RCC 7860 (cell line): ENCODE measurements around the gene SCG3.

Experiments
- DNase-seq: peaks from one replicate; pipeline ENCODE4 v3.0.0-alpha.2; 2015; ENCODE audit warnings: low spot score
- FAIRE-seq: peaks from 2 replicates; lab custom pipeline; 2012; peaks lifted over from hg19 to GRCh38; lab: Jason Lieb, UNC

The SCG3 gene

DNA sequence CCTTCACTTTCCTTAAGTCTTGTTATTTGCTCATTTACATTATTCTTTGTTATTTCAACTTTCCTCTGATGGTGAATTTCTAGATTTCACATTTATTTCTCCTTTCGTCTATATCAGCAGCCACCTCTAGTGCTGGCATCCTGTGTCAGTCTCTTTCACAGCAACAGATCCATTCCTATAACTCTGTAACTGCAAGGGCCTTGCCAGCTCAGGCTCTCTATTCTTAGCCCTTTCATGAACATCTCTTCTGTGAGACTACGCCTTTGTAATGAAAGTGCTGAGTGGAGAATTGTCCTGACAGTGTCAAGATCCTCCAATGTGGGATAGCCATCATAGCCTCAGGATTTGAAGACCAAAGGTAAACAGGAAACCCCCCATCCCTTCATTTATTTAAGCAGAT, 3.9 kb upstream of the SCG3 start:
- no peak for DNase-seq
- FAIRE-seq = no peak

DNA sequence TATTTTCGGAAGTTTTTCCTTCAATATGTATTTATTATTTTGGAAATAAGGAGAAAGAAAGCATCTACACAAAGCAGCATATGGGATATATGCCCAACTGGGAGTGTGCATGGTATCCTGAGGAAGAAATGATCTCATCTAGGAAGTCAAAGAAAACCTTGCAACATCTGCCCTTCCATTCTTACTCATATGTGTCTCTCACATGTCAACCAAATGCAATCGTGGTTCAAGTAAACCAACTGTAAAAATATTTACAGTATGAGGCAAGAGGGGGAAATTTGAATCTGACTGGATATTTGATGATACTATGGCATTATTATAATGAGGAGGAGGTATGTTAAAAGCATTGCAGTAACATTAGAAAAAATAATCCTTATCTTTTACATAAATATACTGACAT, 3.2 kb upstream of the SCG3 start:
- DNase-seq = no peak
- no peak for FAIRE-seq

DNA sequence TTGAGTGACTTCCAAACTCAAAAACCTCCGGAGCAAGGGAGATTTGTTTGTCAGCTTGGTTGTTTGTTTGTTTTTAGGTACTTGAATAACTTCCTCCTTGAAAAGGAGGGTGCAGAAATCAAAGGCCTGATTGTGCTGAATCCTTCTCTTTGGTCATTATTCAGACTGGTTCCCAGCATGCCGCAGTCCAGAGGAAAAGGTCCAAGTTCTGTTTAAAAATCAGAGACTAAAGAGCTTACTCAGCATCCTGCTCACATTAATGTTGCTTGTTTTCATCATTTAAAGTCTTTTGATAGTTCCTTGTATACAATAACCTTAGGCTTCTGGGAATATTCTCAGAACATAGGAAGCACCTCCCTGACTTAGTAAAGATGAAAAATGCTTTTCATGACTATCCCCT, 982 bp upstream of the SCG3 start:
- no peak for FAIRE-seq
- no peak for DNase-seq

DNA sequence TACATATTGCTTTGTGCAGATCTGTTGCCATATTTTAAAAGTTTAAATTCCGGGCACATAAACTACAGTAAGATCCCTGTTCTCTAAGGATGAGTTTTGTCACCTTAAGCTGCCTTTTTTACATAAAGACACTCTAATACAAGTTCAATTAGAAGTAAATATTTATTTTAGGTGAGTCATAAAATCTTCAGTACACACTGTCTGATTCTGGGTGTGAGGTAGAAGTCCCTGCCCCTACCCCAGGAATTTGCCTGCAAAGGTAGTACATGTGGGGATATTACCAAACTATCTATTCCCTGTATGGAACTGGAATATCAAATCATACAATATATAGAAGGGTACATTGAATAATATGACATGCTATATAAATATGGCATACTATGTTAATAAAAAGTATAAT, 6.3 kb downstream of the SCG3 start:
- FAIRE-seq (no peak), DNase-seq (no peak)

DNA sequence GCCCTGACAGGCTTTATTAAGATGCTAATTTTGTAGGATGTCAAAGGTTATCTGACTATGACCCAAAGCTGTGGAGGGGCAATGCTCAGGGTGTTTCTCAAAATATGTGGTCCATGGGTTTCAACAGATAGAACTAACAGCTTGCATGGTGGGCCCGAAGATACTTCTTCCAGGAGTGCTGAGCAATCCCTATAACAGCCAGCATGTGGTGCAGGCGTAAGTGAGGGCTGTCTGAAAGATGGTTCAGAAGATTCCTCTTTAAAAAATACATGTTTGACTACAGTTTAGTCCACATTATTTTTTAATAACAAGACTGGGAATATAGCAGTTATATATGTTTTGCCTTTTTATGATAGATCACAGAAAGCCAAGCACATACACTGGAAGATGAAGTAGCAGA, 7.6 kb downstream of the SCG3 start:
- FAIRE-seq = no peak
- DNase-seq = no peak

DNA sequence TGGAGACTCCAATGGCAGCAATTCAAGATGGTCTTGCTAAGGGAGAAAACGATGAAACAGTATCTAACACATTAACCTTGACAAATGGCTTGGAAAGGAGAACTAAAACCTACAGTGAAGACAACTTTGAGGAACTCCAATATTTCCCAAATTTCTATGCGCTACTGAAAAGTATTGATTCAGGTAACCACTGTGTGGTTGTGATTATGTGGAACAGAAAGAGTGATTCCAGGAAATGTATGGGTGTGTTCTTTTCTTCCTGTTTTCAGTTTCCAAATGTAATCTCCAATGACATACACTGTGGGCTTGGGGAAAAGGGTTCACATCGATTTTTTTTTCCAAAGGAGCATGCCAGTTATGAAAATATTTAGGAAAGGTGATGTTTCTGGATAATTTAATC, 10.9 kb downstream of the SCG3 start:
- no peak for FAIRE-seq
- no peak for DNase-seq

DNA sequence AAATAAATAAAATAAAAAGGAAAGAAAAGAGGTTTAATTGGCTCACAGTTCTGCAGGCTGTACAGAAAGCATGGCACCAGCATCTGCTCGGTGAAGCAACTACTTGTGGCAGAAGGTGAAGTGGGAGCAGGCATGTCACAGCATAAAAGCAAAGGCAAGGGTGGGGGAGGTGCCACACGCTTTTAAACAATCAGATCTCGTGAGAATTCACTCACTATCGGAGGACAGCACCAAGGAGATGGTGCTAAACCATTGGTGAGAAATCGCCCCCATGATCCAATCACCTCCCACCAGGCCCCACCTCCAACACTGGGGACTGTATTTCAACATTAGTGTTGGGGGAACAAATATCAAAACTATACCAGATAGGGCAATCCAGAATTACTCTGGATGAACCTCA, 15.3 kb downstream of the SCG3 start:
- no peak for DNase-seq
- FAIRE-seq = no peak

DNA sequence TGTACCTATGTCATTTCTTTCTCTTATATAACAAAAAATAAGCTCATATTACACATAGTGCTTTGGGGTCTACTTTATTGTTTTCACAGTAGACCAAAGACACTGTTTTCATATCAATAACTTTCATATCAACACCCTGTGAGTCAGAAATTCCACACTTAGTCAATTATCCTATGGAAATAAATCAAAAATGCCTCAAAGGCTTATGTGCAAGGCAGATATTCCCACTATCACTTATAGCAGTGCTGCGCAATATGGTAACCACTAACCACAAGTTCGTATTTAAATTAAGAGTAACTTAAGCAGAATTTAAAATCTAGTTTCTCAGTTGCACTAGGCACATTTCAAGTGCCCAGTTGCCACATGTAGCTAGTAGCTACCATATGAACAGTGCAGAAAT, 15.9 kb downstream of the SCG3 start:
- no peak for DNase-seq
- no peak for FAIRE-seq

DNA sequence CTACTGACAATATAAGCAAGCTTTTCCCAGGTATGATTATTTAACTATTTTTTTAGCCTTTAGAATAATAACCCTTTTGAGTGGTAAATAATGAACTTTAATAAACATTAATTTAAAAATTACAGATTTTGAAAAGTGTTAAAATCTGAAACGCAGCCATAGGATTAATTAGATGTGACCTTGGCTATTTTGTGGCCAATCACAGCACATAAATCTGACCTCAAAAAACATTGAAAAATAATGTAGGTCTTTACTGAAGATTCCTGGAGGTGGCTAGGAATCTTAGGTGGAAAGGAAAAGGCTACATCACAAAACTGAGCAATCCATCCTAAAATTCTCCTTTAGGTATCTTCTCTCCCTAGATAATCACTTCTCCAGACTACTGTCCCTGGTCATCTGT, 18.1 kb downstream of the SCG3 start:
- no peak for FAIRE-seq
- no peak for DNase-seq

DNA sequence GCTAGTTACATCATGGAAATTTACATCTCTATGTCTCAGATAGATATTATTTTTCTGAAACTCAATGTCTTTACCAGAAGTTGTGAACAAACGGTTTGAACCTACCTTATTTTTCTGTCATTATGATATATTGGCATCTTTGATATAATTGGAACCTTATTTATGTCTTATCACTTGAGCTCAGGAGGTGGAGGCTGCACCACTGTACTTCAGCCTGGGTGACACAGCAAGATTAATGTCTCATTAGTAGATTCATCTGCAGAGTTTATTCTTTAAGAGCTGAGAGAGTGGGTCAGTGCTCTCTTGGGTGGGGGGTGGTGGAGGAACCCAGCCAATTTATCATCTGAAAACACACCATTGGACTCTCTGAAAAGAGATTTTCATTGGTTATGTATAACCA, 21.4 kb downstream of the SCG3 start:
- FAIRE-seq (no peak), DNase-seq (no peak)

DNA sequence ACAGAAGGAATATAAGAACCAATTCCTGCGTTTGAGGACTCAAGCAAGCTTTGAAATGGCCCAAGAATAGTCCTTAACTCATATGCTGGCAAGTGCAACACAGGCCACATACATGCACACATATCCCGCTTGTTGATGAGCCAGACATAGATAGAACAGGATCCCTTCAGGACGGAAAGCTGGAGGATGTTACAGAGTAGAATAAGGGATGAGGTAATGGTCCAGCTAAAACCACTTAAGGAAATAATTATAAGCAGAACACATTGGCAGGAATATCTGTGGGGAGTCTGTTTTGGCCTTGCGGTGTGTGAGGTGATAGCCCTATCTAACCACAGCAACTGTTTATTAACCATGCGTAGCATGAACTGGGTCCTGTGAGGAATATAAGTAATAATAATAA, 25.0 kb downstream of the SCG3 start:
- FAIRE-seq = peak; percentile 12
- DNase-seq = peak; percentile 11

DNA sequence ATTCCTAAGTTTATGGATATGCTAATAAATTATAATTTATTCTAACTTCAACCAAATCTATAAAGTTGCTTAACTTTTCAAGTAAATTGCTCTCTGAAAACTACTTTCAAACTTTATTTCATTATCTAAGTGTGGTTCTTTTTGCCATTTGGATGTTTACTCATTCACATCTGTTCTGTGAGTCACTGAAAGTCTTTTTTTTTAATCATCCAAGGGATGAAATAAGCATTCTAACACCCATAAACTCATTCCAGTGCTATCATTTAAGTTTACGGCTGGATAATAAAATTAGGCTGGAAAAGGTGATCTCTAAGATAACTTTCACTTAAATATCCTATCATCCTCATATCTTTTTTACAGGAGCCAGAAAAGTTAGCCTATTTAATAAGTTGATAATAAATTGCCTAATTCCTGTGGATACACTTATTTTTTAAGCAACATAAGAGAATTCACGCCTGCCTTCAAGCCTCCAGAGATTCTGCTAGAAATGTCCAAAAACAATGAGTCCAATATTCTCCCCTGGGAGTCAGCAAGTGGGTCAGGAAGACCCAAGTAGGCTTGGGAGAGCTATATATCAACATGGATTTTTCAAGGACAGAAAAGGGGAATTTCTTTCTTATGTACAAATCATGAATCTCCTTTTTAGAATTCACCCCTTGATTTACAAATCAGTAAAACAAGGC, 25.8 kb downstream of the SCG3 start:
- FAIRE-seq (no peak), DNase-seq (no peak)

DNA sequence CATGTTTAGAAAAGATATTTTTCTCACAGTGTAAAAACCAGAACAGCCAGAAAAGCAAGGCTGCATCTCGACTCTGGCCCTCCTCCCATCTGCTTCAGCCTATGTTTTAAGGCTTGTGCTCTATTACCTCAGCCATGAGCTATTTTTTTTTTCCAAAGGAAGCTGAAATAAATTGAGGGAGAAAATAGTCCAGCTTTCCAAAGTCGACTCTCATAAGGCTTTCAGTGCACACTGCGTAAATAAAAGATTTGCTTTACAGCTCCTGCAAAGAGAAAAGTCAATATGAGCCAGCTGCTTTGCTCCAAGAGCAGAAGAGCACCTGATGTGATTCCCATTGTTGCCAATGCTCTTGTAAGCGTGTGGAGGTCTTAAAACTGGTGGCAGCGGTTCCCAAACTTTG, 26.7 kb downstream of the SCG3 start:
- DNase-seq = no peak
- FAIRE-seq = no peak

DNA sequence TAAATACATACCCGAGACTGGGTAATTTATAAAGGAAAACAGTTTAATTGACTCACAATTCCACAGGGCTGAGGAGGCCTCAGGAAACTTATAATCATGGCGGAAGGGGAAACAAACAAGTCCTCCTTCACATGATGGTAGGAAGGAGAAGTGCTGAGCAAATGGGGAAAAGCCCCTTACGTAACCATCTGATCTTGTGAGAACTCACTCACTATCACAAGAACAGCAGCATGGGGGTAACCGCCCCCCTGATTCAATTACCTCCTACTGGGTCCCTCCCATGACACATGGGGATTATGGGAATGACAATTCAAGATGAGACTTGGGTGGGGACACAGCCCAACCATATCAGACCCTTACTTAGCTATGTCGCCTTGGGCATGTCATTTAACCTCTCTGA, 27.7 kb downstream of the SCG3 start:
- FAIRE-seq = no peak
- DNase-seq = no peak

DNA sequence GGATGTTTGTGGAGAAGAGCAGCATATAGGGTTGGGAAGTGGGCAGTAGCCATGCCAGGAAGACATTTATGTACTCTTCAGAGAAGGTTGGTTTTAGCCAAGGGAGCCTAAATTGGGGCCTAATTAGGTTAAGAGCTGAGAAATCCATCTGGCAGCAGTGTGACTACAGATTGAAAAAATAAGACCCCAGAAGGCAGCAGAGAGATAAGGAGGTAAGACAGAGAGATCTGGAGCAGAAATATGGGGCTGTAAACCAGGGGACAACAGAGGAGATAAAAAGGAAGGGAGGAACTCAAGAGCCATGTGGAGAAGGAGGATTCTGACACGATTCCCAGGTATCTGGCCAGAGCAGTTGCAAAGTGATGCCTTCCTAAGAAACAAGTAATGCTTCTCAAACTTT, 32.9 kb downstream of the SCG3 start:
- FAIRE-seq = no peak
- no peak for DNase-seq

DNA sequence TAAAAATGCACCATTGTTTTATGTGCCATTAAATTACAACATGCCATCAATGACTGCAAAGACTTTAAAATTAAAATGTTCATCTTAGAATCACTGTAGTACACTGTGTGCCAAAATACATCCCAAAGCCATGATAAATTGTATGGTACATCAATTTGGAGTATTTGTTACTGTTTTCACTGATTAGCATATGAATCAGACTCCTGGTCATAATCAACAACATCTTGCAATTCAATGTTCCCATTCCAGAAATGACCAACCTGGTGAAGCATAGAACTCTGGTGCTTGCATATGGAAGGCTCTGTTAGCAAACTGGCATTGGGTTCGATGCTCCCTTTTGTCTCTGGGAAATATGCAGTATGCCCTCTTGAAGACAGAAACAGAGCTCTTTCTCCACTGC, 33.6 kb downstream of the SCG3 start:
- no peak for FAIRE-seq
- no peak for DNase-seq

DNA sequence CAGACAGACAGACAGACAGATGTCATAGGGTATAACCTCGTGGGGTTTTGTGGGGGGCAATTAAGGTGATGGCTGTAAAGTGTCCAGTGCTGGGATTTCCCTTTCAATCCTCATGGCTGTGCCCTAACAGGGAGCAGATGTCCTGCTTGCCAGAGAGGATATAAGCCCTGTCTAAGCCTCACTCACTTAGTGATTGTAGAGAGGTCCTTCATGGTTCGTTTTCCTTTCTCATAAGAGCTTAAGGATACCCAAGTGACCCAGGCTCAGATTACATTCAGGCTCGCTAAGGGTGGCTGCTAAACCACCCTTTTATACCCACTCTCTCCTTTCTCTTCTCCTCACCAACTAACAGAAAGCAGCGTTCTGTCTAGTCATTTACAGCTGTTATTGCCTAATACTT, 36.9 kb downstream of the SCG3 start:
- no peak for DNase-seq

DNA sequence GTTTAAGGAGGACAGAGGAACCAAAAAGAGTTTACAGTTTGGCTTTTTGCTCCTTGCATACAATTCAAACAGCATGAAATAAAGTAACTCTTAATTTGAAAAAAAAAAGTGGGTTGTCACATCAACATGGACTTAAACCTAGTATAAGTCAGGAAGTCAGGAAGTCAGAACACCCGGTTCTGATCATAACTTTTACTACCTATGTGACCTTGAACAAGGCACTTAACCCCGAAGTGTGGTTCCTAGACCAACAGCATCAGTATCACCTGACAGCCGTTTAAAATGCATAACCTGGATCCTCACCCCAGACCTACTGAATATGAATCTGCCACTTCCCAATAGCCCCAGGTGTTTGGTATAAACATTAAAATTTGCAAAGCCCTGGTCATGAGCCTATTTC, 37.4 kb downstream of the SCG3 start:
- FAIRE-seq (no peak), DNase-seq (no peak)

More for the DNA sequence above, 36.9 kb downstream of the SCG3 start:
- no peak for FAIRE-seq

DNA sequence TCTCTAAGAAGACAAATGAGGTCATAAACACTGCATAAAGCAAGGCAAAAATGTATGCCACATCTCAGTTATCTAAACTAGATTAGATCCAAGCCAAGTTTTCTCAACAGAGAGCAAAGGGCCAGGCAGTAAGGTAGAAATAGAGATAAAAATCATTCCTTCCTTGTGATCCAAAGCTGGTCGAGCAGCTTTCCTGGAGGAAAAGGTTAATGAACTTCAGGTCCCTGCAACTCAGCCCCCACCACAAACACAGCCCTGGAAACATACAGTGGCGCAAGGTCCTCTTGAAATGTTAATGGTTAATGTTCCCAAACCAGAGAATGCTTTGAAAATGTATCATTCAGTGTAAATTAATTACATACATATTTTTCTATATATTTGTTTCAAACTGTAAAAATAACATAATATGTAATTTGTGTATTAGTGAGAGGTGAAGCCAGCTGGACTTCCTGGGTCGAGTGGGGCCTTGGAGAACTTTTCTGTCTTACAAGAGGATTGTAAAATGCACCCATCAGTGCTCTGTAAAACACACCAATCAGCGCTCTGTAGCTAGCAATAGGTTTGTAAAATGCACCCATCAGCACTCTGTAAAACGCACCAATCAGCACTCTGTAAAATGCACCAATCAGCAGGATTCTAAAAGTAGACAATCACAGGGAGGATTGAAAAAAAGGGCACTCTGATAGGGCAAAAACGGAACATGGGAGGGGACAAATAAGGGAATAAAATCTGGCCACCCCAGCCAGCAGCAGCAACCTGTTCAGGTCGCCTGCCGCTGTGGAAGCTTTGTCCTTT, 39.1 kb downstream of the SCG3 start:
- no peak for DNase-seq
- FAIRE-seq = no peak

DNA sequence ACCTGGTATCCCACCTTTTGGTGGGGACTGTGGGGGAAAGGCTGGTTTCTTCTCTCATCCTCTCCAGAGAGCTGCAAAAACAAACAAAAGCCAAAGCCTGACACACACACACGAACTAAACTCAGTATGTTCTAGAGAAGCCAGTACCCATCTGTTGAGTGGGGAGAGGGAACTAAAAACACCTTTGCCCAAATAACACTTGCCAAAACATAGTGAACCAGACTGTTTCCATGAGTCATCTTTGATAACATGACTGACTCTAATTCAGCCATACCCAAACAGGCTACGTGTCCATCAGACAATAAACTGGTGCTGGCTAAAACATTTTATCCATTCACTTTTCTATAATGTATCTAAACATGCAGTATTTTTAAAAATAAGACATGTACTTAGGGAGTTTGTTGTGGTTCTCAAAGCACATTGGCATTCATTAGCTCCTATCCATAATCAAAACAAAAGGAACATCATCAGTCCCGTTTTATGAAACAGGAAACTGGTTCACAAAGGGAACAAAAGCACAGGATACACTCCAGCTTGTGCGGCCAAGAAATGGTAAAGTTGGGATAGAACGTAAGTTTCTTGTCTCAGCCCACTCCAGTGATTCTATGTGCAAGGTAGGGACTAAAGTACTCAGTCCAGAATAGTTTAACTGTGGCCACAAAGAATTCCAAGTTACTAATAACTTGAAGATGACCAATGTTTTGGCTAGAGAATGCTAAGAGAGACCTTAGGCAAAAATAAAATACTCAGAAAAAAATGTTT, 40.1 kb downstream of the SCG3 start:
- DNase-seq (no peak), FAIRE-seq (no peak)

DNA sequence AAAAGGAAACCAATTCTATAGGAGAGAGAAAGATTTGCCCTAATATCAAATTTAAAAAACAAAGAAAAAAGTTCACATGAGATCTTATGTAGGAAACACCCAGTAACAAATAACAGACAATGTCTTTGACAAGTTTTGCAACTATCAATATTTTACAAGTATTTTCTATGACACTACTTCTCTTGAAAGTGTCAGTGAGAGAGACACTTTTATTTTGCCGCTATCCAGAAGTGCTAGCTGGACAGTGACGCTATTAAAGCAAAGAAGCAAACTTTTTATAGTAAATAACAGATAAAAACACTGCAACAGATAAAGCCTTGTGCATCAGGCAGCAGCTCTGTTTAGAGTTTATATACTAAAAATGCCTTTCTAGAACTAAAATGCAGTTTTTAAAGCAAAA, 42.9 kb downstream of the SCG3 start:
- DNase-seq = no peak
- FAIRE-seq = no peak

DNA sequence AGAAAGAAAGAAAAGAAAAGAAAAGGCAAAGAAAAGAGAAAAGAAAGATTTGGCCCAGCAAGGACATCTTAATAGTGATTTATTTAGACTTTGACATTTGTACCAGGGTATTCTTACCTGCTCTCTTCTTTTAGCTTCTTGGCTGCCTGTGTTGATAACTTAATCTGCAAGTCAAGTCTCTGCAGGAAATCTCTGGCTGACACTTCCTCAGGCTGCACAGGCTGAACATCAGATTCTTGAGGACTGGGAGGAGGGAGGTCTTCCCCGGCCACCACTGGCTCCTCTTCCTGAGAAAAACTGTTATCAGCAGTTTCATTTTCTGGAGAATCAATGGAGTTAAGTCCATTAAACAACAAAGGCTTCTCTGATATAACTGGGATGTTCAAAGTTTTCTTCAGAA, 43.4 kb downstream of the SCG3 start:
- FAIRE-seq = no peak

More for the DNA sequence above, 43.4 kb downstream of the SCG3 start:
- DNase-seq = no peak
